Left lung (tissue), 10 donors: ENCODE data around the gene NPC1. TPM values are rescaled to one million over a fixed set of nuclear protein-coding genes. Genes with fewer than 3 reads are reported as not detected.

Experiments
- ATAC-seq: fragments of 200-7000 bp; cut with Tn5 transposase; one replicate; pipeline ENCODE4 v1.9.1; 2020; ENCODE audit warnings: moderate library complexity
- DNase-seq, 4 donors: peaks; one replicate each; pipeline ENCODE4 v3.0.0-alpha.2; 2013 to 2020
- H3K27ac ChIP-seq, 2 donors: fragments of 200-600 bp; sonication (generic) in 1 of 2; one replicate each; pipeline versions ENCODE4 v1.5.0 to v1.8.0; 2020 to 2021
- H3K27me3 ChIP-seq, 2 donors: fragments of 200-600 bp; sonication (generic) in 1 of 2; one replicate each; pipeline versions ENCODE4 v1.5.0 to v1.8.0; 2020 to 2021
- H3K36me3 ChIP-seq, 2 donors: fragments of 200-600 bp; sonication (generic) in 1 of 2; one replicate each; pipeline versions ENCODE4 v1.5.0 to v1.8.0; 2020 to 2021
- H3K4me1 ChIP-seq, 2 donors: fragments of 200-600 bp; one replicate each; pipeline ENCODE4 v1.8.0; 2021
- H3K4me3 ChIP-seq, 2 donors: fragments of 200-600 bp; sonication (generic) in 1 of 2; one replicate each; pipeline versions ENCODE4 v1.5.0 to v1.8.0; 2020 to 2021; ENCODE audit warnings: mild to moderate bottlenecking in 1 of 2
- H3K9me3 ChIP-seq, 2 donors: fragments of 200-600 bp; sonication (generic) in 1 of 2; one replicate each; pipeline versions ENCODE4 v1.5.0 to v1.8.0; 2020 to 2021
- CTCF ChIP-seq, 2 donors: fragments of 200-600 bp; sonication (generic) in 1 of 2; IDR thresholded peaks; one replicate each; pipeline versions ENCODE4 v1.5.0 to v1.8.0; 2021; ENCODE audit warnings: antibody characterized with exemption in 2 of 2
- intact Hi-C, 2 donors: fragments of 100-400 bp; cut with DNase I; formaldehyde crosslinking; loops; one replicate each; pipeline versions ENCODE4 v1.11.2 to v1.14.2; 2022
- polyA plus RNA-seq, 6 donors: library from polyadenylated mRNA; unstranded; fragments of 120-200 nt; gene quantifications; one replicate each; pipeline ENCODE4 v1.2.1, GENCODE V29; 2013; ENCODE audit not compliant: insufficient read length in 6 of 6
- total RNA-seq, 2 donors: library from RNA; stranded (reverse); fragmentation: NEBNext Ultra II Directional; extraction: Animal tissue kit (Norgen Biotek cat#: 25700); gene quantifications; one replicate each; pipeline ENCODE4 v1.2.1, GENCODE V29; 2021
- donor health status: DM: no; HTN: yes; CAD: no.
- donor health status: DM: no; HTN: no; CAD: no.

NPC1 gene
- total and polyA plus RNA-seq, 8 donors: 23.9 to 138 (median 27.4) TPM

GRCh38 chr18:23573626-23574431 lies 12.5 kb downstream of the NPC1 start:
- intact Hi-C loops: no loop called here
- Histone ChIP-seq H3K9me3 (no peaks in the 10 kb centered on the region), H3K36me3 (peaks cover 0 to 70% of the 10 kb centered on the region in 2 donors), H3K27ac (peak overlapping the region; percentile 76 to 85), H3K4me1 (peaks cover 12 to 43% of the 10 kb centered on the region in 2 donors), H3K27me3 (no peaks in the 10 kb centered on the region), H3K4me3 (no peak overlapping the region)
- DNase-seq (peak in 2 of 4 donors; percentile 26 to 73), ATAC-seq (peak; percentile 86)
- TF ChIP-seq CTCF (IDR thresholded peaks at IDR 0.05): no peak

DNA sequence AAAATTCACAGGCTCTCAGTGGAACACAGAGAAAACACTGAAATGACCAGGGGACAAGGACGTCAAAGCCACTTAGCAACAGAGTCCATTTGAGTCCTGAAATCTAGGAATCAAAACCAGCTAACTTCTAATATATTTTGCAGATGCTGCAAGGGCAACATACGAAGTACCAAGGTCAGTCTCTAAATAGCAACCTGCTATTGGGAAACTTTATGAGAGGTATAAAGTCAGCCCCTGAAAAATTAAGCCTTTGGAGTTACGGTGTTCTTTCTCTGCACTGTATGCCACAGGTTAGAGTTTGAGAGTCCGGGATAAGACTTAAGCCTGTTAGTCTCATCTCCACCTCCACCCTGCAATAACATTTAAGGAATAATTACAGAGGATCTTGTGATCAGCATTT lies 13.3 kb downstream of the NPC1 start:
- no peak for TF ChIP-seq CTCF (IDR thresholded peaks at IDR 0.05)
- peaks cover 12 to 35% of the 10 kb centered on the region in 2 donors for H3K4me1 ChIP-seq
- H3K27me3 ChIP-seq: no peaks in the 10 kb centered on the region
- H3K36me3 ChIP-seq: peaks cover 0 to 78% of the 10 kb centered on the region in 2 donors
- DNase-seq (no peak), ATAC-seq (peak; percentile 3)
- H3K4me3 ChIP-seq: no peak overlapping the region
- intact Hi-C loops: no loop called here
- H3K9me3 ChIP-seq: no peaks in the 10 kb centered on the region
- peak overlapping the region; percentile 76 to 85 for H3K27ac ChIP-seq

GRCh38 chr18:23572570-23572969 lies 13.7 kb downstream of the NPC1 start:
- ATAC-seq (no peak), DNase-seq (no peak)
- intact Hi-C loops: no loop called here
- Histone ChIP-seq H3K27me3 (no peaks in the 10 kb centered on the region), H3K4me1 (peaks cover 12 to 35% of the 10 kb centered on the region in 2 donors), H3K4me3 (no peak overlapping the region), H3K9me3 (no peaks in the 10 kb centered on the region), H3K27ac (peak overlapping the region; percentile 76 to 85), H3K36me3 (peaks cover 0 to 81% of the 10 kb centered on the region in 2 donors)
- TF ChIP-seq CTCF (IDR thresholded peaks at IDR 0.05): no peak

GRCh38 chr18:23572012-23572411 lies 14.3 kb downstream of the NPC1 start:
- Histone ChIP-seq H3K27ac (no peak overlapping the region), H3K4me3 (no peak overlapping the region), H3K4me1 (peaks cover 12 to 35% of the 10 kb centered on the region in 2 donors), H3K27me3 (no peaks in the 10 kb centered on the region), H3K9me3 (no peaks in the 10 kb centered on the region), H3K36me3 (peaks cover 0 to 83% of the 10 kb centered on the region in 2 donors)
- TF ChIP-seq CTCF (IDR thresholded peaks at IDR 0.05): no peak
- ATAC-seq (no peak), DNase-seq (no peak)
- intact Hi-C loops: no loop called here

- Histone ChIP-seq H3K4me1 (peaks cover 12 to 33% of the 10 kb centered on the region in 2 donors), H3K4me3 (no peak overlapping the region), H3K27me3 (no peaks in the 10 kb centered on the region), H3K27ac (no peak overlapping the region), H3K36me3 (peaks cover 0 to 84% of the 10 kb centered on the region in 2 donors), H3K9me3 (no peaks in the 10 kb centered on the region)
- intact Hi-C loops: no loop called here
- TF ChIP-seq CTCF (IDR thresholded peaks at IDR 0.05): no peak
- DNase-seq (no peak), ATAC-seq (no peak)
These were observed 15.3 kb downstream of the NPC1 start for GRCh38 chr18:23570912-23571504.
